ENCODE data around the gene PM20D2.

The PM20D2 gene

DNA sequence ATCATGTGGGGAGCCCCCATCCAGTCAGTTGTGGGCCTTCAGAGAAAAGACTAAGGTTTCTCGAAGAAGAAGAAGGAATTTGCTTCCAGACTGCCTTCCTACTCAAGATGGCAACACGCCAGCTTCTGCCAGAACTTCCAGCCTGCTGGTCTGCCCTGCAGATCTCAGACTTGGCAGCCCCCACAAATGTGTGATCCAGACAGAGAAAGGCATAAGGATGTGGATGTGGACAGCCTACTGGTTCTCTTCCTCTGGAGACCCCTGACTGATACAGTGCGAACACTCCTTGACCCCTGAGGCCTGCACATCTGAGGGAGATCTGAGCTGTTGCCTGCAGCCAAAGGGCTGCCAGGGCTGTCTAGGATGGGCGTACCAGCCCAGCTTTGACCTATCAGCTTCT, 62.7 kb downstream of the PM20D2 start:
- no peak for DNase-seq

GRCh38 chr6:89209457-89209856, 63.6 kb downstream of the PM20D2 start:
- no peak for DNase-seq

- no peak for DNase-seq
Measured at GRCh38 chr6:89212472-89212871, 66.6 kb downstream of the PM20D2 start.

DNA sequence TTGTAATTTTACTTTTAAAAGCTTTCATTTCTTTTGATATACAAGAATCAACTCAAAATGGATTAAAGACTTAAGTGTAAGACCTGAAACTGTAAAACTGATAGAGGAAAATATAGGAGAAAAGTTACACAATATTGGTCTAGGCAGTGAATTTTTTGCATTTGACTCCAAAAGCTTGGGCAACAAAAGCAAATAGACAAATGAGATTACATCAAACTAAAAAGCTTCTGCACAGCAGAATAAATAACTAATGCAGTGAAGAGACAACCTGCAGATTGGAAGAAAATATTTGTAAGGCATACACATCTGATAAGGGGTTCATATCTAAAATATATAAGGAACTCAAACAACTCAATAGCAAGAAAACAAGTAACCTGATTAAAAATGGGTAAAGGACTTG, 68.3 kb downstream of the PM20D2 start:
- DNase-seq = no peak

Data from stimulated activated CD4-positive, alpha-beta T cell treated with anti-CD3 and anti-CD28 coated beads, Interleukin-2, amount 100 ng/mL, for 24 hours (primary cell).